Measurements from ENCODE around the gene LMNTD2. TPM values are rescaled to one million over a fixed set of nuclear protein-coding genes. Genes with fewer than 3 reads are reported as not detected.

Gene LMNTD2
- total and polyA plus RNA-seq, 2 of the 13 experiments (the other 11 are each of a cell fraction or from before 2014, with no cell fraction given), result 1.1 to 3.1 TPM

- TF ChIP-seq ZNF724P (CRISPR knock-in tag; IDR thresholded peaks at IDR 0.05; ENCODE audit: borderline replicate concordance) (peak; percentile 53), KMT2B (CRISPR knock-in tag; IDR thresholded peaks at IDR 0.05) (no peak; the same call in 1 of the 2 replicates), NFKB2 (CRISPR knock-in tag; IDR thresholded peaks at IDR 0.05; ENCODE audit: borderline replicate concordance) (0 out of 2 replicates have a peak, but pooled peaks have one; percentile 58), ZKSCAN1 (IDR thresholded peaks at IDR 0.05; ENCODE audit: low read length) (no peak), CAMTA2 (CRISPR knock-in tag; IDR thresholded peaks at IDR 0.05; ENCODE audit: borderline replicate concordance) (peak; percentile 86; the same call in 1 of the 2 replicates), EEA1 (CRISPR knock-in tag; IDR thresholded peaks at IDR 0.05; ENCODE audit: borderline replicate concordance) (no peak), NR1H2 (CRISPR knock-in tag; IDR thresholded peaks at IDR 0.05; ENCODE audit: borderline replicate concordance, low read depth) (0 out of 2 replicates have a peak, but pooled peaks have one; percentile 40), SKIL (CRISPR knock-in tag; IDR thresholded peaks at IDR 0.05; ENCODE audit: borderline replicate concordance) (0 out of 2 replicates have a peak, but pooled peaks have one; percentile 39), ZBTB7A (CRISPR knock-in tag; IDR thresholded peaks at IDR 0.05) (0 out of 2 replicates have a peak, but pooled peaks have one; percentile 64), MED1 (CRISPR knock-in tag; IDR thresholded peaks at IDR 0.05) (peak; percentile 18; the same call in 1 of the 2 replicates), FOSL2 (CRISPR knock-in tag; IDR thresholded peaks at IDR 0.05) (peak; percentile 12; the same call in 1 of the 2 replicates)
- TF ChIP-seq, protein P1, sequence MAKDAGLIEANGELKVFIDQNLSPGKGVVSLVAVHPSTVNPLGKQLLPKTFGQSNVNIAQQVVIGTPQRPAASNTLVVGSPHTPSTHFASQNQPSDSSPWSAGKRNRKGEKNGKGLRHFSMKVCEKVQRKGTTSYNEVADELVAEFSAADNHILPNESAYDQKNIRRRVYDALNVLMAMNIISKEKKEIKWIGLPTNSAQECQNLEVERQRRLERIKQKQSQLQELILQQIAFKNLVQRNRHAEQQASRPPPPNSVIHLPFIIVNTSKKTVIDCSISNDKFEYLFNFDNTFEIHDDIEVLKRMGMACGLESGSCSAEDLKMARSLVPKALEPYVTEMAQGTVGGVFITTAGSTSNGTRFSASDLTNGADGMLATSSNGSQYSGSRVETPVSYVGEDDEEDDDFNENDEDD (CRISPR knock-in tag; IDR thresholded peaks at IDR 0.05; ENCODE audit: borderline replicate concordance), result peak; percentile 69; the same call in 1 of the 2 replicates
- TF ChIP-seq, protein P2, sequence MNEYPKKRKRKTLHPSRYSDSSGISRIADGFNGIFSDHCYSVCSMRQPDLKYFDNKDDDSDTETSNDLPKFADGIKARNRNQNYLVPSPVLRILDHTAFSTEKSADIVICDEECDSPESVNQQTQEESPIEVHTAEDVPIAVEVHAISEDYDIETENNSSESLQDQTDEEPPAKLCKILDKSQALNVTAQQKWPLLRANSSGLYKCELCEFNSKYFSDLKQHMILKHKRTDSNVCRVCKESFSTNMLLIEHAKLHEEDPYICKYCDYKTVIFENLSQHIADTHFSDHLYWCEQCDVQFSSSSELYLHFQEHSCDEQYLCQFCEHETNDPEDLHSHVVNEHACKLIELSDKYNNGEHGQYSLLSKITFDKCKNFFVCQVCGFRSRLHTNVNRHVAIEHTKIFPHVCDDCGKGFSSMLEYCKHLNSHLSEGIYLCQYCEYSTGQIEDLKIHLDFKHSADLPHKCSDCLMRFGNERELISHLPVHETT (CRISPR knock-in tag; conservative IDR thresholded peaks at IDR 0.05), result 0 out of 2 replicates have a peak, but pooled peaks have one; percentile 11
- TF ChIP-seq, protein P3, sequence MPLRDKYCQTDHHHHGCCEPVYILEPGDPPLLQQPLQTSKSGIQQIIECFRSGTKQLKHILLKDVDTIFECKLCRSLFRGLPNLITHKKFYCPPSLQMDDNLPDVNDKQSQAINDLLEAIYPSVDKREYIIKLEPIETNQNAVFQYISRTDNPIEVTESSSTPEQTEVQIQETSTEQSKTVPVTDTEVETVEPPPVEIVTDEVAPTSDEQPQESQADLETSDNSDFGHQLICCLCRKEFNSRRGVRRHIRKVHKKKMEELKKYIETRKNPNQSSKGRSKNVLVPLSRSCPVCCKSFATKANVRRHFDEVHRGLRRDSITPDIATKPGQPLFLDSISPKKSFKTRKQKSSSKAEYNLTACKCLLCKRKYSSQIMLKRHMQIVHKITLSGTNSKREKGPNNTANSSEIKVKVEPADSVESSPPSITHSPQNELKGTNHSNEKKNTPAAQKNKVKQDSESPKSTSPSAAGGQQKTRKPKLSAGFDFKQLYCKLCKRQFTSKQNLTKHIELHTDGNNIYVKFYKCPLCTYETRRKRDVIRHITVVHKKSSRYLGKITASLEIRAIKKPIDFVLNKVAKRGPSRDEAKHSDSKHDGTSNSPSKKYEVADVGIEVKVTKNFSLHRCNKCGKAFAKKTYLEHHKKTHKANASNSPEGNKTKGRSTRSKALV (CRISPR knock-in tag; IDR thresholded peaks at IDR 0.05), result peak; percentile 83
- TF ChIP-seq, protein P4, sequence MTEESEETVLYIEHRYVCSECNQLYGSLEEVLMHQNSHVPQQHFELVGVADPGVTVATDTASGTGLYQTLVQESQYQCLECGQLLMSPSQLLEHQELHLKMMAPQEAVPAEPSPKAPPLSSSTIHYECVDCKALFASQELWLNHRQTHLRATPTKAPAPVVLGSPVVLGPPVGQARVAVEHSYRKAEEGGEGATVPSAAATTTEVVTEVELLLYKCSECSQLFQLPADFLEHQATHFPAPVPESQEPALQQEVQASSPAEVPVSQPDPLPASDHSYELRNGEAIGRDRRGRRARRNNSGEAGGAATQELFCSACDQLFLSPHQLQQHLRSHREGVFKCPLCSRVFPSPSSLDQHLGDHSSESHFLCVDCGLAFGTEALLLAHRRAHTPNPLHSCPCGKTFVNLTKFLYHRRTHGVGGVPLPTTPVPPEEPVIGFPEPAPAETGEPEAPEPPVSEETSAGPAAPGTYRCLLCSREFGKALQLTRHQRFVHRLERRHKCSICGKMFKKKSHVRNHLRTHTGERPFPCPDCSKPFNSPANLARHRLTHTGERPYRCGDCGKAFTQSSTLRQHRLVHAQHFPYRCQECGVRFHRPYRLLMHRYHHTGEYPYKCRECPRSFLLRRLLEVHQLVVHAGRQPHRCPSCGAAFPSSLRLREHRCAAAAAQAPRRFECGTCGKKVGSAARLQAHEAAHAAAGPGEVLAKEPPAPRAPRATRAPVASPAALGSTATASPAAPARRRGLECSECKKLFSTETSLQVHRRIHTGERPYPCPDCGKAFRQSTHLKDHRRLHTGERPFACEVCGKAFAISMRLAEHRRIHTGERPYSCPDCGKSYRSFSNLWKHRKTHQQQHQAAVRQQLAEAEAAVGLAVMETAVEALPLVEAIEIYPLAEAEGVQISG (CRISPR knock-in tag; IDR thresholded peaks at IDR 0.05), result no peak
- TF ChIP-seq, protein P5, sequence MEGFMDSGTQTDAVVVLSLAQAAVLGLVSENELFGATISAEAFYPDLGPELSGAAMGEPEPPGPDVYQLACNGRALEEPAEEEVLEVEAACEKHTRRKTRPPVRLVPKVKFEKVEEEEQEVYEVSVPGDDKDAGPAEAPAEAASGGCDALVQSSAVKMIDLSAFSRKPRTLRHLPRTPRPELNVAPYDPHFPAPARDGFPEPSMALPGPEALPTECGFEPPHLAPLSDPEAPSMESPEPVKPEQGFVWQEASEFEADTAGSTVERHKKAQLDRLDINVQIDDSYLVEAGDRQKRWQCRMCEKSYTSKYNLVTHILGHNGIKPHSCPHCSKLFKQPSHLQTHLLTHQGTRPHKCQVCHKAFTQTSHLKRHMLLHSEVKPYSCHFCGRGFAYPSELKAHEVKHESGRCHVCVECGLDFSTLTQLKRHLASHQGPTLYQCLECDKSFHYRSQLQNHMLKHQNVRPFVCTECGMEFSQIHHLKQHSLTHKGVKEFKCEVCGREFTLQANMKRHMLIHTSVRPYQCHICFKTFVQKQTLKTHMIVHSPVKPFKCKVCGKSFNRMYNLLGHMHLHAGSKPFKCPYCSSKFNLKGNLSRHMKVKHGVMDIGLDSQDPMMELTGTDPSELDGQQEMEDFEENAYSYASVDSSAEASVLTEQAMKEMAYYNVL (CRISPR knock-in tag; IDR thresholded peaks at IDR 0.05; ENCODE audit: borderline replicate concordance), result 0 out of 2 replicates have a peak, but pooled peaks have one; percentile 47
These were observed 14.9 kb upstream of the LMNTD2 start (continued) for GRCh38 chr11:575313-575995.

Data from HepG2 (cell line).